PC-3 (cell line): Measurements from ENCODE around the gene ARHGEF25.

Experiments
- CTCF ChIP-seq: fragments of 300-600 bp; sonication (generic); conservative IDR thresholded peaks from 2 replicates; pipeline ENCODE4 v1.5.1; 2017; ENCODE audit warnings: antibody characterized with exemption, low read depth, mild to moderate bottlenecking, low read length
- EZH2 ChIP-seq: fragments of 300-600 bp; sonication (generic); IDR thresholded peaks from one replicate; pipeline ENCODE4 v1.6.1; 2017; ENCODE audit warnings: antibody characterized with exemption, mild to moderate bottlenecking, low read length; ENCODE audit not compliant: unreplicated experiment
- EZH2phosphoT487 ChIP-seq: fragments of 300-600 bp; sonication (generic); IDR thresholded peaks from 2 replicates; pipeline ENCODE4 v1.6.1; 2018; ENCODE audit warnings: mild to moderate bottlenecking, antibody characterized with exemption, low read length, borderline replicate concordance

- TF ChIP-seq CTCF (no peak), EZH2phosphoT487 (no peak), EZH2 (no peak)
Measured at GRCh38 chr12:57627501-57628279, 16.5 kb downstream of the ARHGEF25 start.
